ENCODE data around the gene GRIK4. TPM values are rescaled to one million over a fixed set of nuclear protein-coding genes. Genes with fewer than 3 reads are reported as not detected.

Gene GRIK4, protein sequence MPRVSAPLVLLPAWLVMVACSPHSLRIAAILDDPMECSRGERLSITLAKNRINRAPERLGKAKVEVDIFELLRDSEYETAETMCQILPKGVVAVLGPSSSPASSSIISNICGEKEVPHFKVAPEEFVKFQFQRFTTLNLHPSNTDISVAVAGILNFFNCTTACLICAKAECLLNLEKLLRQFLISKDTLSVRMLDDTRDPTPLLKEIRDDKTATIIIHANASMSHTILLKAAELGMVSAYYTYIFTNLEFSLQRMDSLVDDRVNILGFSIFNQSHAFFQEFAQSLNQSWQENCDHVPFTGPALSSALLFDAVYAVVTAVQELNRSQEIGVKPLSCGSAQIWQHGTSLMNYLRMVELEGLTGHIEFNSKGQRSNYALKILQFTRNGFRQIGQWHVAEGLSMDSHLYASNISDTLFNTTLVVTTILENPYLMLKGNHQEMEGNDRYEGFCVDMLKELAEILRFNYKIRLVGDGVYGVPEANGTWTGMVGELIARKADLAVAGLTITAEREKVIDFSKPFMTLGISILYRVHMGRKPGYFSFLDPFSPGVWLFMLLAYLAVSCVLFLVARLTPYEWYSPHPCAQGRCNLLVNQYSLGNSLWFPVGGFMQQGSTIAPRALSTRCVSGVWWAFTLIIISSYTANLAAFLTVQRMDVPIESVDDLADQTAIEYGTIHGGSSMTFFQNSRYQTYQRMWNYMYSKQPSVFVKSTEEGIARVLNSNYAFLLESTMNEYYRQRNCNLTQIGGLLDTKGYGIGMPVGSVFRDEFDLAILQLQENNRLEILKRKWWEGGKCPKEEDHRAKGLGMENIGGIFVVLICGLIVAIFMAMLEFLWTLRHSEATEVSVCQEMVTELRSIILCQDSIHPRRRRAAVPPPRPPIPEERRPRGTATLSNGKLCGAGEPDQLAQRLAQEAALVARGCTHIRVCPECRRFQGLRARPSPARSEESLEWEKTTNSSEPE
- polyA plus RNA-seq (2011; rRNA removed) (0.55 and 0.68 TPM in 2 replicates), polyA minus RNA-seq (2011; rRNA and poly(A)+ RNA removed) (0.91 and 1.5 TPM in 2 replicates)

DNA sequence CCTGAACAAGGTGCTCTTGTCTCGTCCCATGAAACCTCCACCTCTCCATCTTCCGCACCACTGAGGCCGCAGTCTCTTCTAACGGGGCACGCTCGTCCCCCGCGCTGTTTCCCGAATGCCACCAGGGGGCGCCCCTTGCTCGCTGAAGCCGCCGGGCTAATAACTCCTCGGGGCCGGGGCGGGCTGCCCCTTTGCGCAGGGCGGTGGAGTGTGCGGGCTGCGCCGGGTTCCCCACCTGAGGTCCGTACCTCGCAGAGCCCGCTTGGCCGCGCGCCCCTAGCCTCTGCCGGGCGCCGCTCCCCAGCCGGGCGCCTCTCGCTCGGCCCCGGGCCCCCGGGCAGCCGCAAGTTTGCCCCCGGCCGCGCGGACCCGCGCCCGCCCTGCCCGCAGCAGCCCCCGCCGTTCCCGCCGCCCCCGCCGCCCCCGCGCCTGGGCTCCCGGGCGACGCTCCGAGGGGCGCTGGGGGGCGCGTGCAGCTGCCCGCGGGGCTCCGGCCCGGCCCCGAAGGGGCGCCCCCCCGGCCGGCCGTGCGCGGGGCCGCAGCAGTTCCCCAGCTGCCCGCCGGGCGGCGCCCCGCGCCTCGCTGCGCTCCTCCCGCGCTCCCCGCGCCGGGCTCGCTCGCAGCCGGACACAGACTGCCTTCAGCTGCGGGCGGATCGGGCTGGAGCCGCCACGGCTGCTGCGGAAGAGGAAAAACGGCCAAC, at the start of gene GRIK4:
Gene GRIK4 (plus strand): TSS at position 633 of the 704 bp plus-strand sequence. CDS start 148,571 bp downstream, outside the sequence.
- CTCF ChIA-PET: interaction anchor here (0.6 to 8.3 kb wide), 26 partner anchors 10 to 683 kb away, joined by 3 to 121 read pairs (median 4); no protein-coding TSS in a partner anchor
- Histone ChIP-seq H3K4me3 (ENCODE audit: low read depth, low read length) (peak within 1 kb of the TSS; percentile 57), H3K27ac (ENCODE audit: low read depth, low read length) (no peak within 1 kb of the TSS), H3K27me3 (ENCODE audit: control insufficient read depth, insufficient read depth, low read length) (peaks cover 9% of the 10 kb centered on the region), H3K9me3 (ENCODE audit: control insufficient read depth, insufficient read depth, low read length) (no peaks in the 10 kb centered on the region)
- TF ChIP-seq, protein P1, sequence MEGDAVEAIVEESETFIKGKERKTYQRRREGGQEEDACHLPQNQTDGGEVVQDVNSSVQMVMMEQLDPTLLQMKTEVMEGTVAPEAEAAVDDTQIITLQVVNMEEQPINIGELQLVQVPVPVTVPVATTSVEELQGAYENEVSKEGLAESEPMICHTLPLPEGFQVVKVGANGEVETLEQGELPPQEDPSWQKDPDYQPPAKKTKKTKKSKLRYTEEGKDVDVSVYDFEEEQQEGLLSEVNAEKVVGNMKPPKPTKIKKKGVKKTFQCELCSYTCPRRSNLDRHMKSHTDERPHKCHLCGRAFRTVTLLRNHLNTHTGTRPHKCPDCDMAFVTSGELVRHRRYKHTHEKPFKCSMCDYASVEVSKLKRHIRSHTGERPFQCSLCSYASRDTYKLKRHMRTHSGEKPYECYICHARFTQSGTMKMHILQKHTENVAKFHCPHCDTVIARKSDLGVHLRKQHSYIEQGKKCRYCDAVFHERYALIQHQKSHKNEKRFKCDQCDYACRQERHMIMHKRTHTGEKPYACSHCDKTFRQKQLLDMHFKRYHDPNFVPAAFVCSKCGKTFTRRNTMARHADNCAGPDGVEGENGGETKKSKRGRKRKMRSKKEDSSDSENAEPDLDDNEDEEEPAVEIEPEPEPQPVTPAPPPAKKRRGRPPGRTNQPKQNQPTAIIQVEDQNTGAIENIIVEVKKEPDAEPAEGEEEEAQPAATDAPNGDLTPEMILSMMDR (IDR thresholded peaks at IDR 0.05; ENCODE audit: low read depth, low read length): peak; percentile 92
- DNase-seq (ENCODE audit: low read depth, low spot score): no peak
- POLR2A ChIA-PET: interaction anchor here (1.7 kb wide), 1 partner anchor 199 kb away, joined by 4 read pairs; no protein-coding TSS in a partner anchor

DNA sequence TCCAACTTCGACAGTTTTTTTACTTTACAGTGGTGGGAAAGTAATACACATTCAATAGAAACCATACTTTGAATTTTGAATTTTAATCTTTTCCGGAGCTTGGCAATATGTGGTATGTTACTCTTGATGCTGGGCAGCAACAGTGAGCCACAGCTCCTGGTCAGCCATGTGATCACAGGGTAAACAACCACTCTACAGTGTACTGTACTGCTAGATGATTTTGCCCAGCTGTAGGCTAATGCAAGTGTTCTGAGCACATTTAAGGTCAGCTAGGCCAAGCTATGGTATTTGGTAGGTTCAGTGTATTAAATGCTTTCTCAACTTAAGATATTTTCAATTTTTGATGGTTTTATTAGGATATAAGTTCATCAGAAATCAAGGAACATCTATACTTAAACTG, 48.7 kb upstream of the GRIK4 start:
- H3K27me3 ChIP-seq (ENCODE audit: control insufficient read depth, insufficient read depth, low read length): no peaks in the 10 kb centered on the region
- TF ChIP-seq, protein P1 (IDR thresholded peaks at IDR 0.05; ENCODE audit: low read depth, low read length): no peak
- ChIA-PET POLR2A (interaction anchor here (0.8 to 1.3 kb wide), 3 partner anchors 9 to 127 kb away, joined by 3 read pairs; partner anchors contain the start of gene ARHGEF12), CTCF (interaction anchor here (0.6 to 1.6 kb wide), 2 partner anchors 128 to 129 kb away, joined by 3 to 5 read pairs; no protein-coding TSS in a partner anchor)
- no peak overlapping the region for H3K4me3 ChIP-seq (ENCODE audit: low read depth, low read length)
- no peaks in the 10 kb centered on the region for H3K9me3 ChIP-seq (ENCODE audit: control insufficient read depth, insufficient read depth, low read length)
- no peak overlapping the region for H3K27ac ChIP-seq (ENCODE audit: low read depth, low read length)
- DNase-seq (ENCODE audit: low read depth, low spot score): peak; percentile 30

DNA sequence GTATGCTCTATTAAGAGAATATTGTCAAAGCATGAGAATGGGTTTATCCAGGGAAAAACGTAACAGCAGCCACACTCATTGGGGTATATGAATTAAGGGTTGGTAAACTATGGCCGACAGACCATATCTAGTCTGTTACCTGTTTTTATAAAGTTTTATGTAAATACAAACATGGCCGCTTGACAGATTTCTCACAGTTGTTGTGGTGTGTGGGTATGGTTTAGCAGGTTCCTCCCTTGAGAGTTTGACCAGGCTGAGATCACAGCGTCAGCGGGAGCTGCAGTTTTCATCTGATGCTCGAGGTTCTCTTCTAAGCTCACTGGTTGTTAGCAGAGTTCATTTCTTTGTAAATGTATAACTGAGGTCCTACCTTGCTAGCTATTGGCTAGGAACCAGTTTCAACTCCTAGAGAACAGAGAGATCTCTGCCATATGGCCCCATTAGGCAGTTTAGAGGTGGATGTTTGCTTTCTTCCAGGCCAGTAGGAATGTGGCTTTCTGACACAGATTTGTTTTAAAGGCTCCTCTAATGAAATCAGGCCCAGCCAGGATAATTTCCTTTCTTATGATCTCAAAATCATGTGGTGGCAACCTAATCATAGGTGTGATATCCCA, 45.5 kb upstream of the GRIK4 start:
- H3K4me3 ChIP-seq (ENCODE audit: low read depth, low read length): no peak overlapping the region
- TF ChIP-seq, protein P1 (IDR thresholded peaks at IDR 0.05; ENCODE audit: low read depth, low read length): no peak
- no peaks in the 10 kb centered on the region for H3K27me3 ChIP-seq (ENCODE audit: control insufficient read depth, insufficient read depth, low read length)
- POLR2A ChIA-PET: no interaction called here
- CTCF ChIA-PET: no interaction called here
- no peak for DNase-seq (ENCODE audit: low read depth, low spot score)
- no peaks in the 10 kb centered on the region for H3K9me3 ChIP-seq (ENCODE audit: control insufficient read depth, insufficient read depth, low read length)
- H3K27ac ChIP-seq (ENCODE audit: low read depth, low read length): no peak overlapping the region

DNA sequence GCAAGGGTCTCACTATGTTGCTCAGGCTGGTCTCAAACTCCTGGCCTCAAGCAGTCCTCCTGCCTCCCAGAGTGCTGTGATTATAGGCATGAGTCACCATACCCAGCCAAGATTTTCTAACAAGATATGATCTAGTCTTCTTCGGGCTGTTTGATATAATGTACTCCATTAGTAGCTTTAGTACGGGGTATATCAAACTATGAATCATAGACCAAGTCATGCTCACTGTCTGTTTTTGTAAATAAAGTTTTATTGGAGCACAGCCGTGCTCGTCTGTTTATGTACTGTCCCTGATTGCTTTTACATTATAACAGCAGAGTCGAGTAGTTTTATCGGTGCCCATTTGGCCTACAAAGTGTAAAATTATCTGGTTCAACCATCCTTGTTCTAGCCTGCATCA, 43.9 kb upstream of the GRIK4 start:
- CTCF ChIA-PET: no interaction called here
- TF ChIP-seq, protein P1 (IDR thresholded peaks at IDR 0.05; ENCODE audit: low read depth, low read length): no peak
- Histone ChIP-seq H3K27ac (ENCODE audit: low read depth, low read length) (no peak overlapping the region), H3K4me3 (ENCODE audit: low read depth, low read length) (no peak overlapping the region), H3K9me3 (ENCODE audit: control insufficient read depth, insufficient read depth, low read length) (no peaks in the 10 kb centered on the region), H3K27me3 (ENCODE audit: control insufficient read depth, insufficient read depth, low read length) (no peaks in the 10 kb centered on the region)
- POLR2A ChIA-PET: no interaction called here
- no peak for DNase-seq (ENCODE audit: low read depth, low spot score)

Data from AG04450 (cell line).